Subcutaneous adipose tissue (tissue), 4 donors: Measurements from ENCODE around the gene TBX3. TPM values are rescaled to one million over a fixed set of nuclear protein-coding genes. Genes with fewer than 3 reads are reported as not detected.

Source experiments
- total RNA-seq, 4 donors: library from RNA; depleted of rRNA; stranded (reverse); fragments of >200 nt; gene quantifications; one replicate each; pipeline ENCODE4 v1.1.0, GENCODE V29; 2016
- TF ChIP-seq, protein P1 (sequence below): fragments of 450-650 bp; IDR thresholded peaks from one replicate; pipeline ENCODE4 v1.5.1; 2016; ENCODE audit warnings: low read depth, mild to moderate bottlenecking, control low read depth, antibody characterized with exemption, moderate library complexity

TBX3 gene
- total RNA-seq, 4 donors from 2014 or later: 8.2 to 34.1 (median 23.2) TPM

DNA sequence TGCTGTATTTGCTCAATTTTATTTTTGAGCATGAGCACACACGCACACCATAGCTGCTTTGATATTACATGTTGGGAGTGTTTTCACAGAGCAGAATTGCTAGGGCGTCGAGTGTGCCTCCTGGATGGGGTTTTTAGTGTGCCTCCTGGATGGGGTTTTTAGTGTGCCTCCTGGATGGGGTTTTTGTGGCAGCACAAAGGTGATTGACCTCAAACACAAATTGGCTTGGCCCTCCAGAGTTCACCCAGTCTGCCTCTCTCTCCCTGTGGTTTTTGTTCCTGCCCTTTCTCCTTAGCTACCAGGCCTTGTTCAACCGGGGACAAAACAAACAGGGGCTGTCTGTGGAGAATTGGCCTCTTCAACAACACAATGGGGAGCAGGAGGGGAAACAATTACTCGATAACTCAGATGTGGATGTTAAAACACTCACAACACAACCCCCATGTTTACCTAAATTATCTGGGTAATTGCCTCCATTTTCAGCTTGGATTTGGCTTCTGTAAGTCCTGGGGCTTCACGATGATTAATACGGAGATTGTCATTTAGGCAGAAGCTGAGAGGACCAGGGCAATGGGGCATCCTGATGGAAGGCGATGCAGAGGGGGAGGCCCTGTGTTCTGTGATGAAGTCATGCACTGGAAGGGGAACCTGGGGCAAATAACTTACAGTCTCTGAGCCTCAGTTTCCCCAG, 26.9 kb downstream of the TBX3 start:
- TF ChIP-seq, protein P1, sequence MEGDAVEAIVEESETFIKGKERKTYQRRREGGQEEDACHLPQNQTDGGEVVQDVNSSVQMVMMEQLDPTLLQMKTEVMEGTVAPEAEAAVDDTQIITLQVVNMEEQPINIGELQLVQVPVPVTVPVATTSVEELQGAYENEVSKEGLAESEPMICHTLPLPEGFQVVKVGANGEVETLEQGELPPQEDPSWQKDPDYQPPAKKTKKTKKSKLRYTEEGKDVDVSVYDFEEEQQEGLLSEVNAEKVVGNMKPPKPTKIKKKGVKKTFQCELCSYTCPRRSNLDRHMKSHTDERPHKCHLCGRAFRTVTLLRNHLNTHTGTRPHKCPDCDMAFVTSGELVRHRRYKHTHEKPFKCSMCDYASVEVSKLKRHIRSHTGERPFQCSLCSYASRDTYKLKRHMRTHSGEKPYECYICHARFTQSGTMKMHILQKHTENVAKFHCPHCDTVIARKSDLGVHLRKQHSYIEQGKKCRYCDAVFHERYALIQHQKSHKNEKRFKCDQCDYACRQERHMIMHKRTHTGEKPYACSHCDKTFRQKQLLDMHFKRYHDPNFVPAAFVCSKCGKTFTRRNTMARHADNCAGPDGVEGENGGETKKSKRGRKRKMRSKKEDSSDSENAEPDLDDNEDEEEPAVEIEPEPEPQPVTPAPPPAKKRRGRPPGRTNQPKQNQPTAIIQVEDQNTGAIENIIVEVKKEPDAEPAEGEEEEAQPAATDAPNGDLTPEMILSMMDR: no peak

DNA sequence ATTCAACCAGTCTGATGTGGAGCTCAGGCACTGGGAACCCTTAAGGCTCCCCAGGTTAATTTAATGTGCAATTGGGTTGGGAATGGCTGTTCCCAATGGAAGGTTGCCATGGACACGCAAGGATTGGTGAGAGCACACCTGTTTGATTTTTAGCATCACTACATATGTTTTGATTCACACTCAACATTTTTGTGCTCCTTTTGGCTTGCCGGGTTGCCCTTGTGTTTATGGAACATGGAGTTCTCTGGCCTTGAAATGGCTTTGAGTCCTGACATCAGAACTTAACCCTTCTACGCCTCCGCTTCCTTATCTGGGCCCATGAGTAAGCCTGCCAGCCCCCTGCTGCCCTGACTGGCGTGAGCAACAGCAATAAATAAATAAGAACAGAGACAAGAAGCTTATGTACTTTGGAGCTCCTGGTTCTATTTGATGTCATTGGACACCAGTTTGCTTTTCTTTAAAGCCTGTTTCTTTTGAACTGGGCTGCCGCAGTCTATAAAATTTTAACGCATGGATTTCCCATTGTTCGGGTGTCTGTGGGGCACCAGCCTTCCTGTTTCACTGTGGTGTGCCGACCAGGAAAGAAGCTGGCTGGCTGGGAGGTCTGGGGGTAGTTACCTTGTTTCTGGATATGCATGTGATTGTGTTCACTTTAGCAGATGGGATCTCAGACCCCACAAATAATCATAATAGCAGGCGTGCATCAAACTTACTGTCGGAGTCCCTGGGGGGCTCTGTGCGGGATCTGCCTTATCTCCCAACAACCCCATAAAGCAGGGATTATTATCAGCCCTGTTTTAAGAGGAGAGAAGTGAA, 27.8 kb downstream of the TBX3 start:
- TF ChIP-seq, protein P1: no peak

GRCh38 chr12:114649585-114649984, 34.4 kb downstream of the TBX3 start:
- TF ChIP-seq, protein P1: no peak

DNA sequence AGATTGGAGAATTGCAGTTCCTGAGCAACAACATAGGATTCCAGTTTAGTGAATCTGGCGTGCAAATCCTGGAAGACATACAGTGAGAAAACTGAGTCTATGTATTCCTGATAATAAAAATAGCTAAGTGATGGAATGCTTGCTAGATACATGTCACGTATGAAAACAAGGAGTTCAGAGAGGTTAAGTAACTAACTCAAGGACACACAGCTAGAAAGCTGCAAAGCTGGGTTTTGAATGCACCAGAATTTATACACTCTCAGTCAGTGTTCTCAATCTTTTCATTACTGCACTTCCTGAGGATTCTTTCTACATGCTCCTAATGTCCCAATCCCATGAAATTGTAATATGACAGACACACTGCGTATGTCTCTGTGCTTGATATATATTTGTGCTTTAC, 35.3 kb downstream of the TBX3 start:
- TF ChIP-seq, protein P1: no peak

- TF ChIP-seq, protein P1: no peak
Observed at GRCh38 chr12:114638790-114639435, 45.1 kb downstream of the TBX3 start.

GRCh38 chr12:114636723-114637480, 47.1 kb downstream of the TBX3 start:
- TF ChIP-seq, protein P1: no peak
